ENCODE data around the gene MARCKSL1.

GRCh38 chr1:32338637-32339145 is 2.7 kb upstream of the MARCKSL1 start:
- TF ChIP-seq EZH2 (IDR thresholded peaks at IDR 0.05; ENCODE audit: insufficient read depth, low read length) = no peak
- no peak for TF ChIP-seq CTCF (IDR thresholded peaks at IDR 0.05; ENCODE audit: insufficient read depth, low read depth, low read length)
